Measurements from ENCODE around the gene ZFP1. TPM values are rescaled to one million over a fixed set of nuclear protein-coding genes. Genes with fewer than 3 reads are reported as not detected.
"Not testable (repeated sequence)": the region's sequence is repeated elsewhere in the genome, so short reads cannot be mapped to it uniquely, and the experiment has no call there.

The ZFP1 gene
- total RNA-seq, 4 donors from 2014 or later = 9.8 to 18.4 (median 15.4) TPM

DNA sequence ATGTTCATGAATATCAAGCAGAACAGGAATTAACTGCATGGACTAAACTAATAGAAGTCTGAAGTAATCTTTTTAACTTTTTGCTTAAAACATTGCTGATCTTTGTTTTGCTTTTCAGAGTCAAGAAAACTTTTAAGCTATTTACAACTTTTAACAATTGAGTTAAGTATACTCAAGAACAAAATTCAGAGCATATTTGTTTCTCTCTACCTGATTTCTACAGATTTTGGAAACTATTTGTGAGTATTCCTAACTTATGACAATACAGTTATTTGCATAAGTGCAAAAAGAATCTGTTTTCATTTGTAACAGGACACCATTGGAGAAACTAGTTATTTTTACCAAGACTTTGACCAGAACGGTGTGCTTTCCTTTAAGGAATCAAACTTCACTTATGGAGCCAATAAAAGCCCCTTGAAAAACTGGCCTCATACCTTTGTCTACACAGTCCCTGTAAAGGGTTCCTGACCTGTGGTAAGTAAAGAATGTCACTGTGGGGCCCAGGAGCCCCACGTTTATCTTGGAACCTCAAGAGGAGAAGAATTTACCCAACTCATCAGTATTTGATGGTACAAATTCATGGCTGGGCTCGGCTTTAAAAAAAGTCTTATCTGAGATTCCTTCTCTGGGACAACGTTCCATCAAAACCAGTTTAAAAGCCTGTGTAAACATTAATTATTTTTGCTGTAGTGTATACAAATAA lies 20.5 kb upstream of the ZFP1 start:
- Histone ChIP-seq H3K36me3 (no peaks in the 10 kb centered on the region), H3K27ac (no peak overlapping the region), H3K27me3 (no peaks in the 10 kb centered on the region), H3K9me3 (peaks cover 0 to 9% (median 0%) of the 10 kb centered on the region in 3 donors), H3K4me1 (no peaks in the 10 kb centered on the region), H3K4me3 (no peak overlapping the region)
- TF ChIP-seq POLR2A (IDR thresholded peaks at IDR 0.05) = no peak
- no peak for TF ChIP-seq EP300 (IDR thresholded peaks at IDR 0.05)
- no peak for TF ChIP-seq POLR2AphosphoS5 (IDR thresholded peaks at IDR 0.05)
- TF ChIP-seq, protein P1, sequence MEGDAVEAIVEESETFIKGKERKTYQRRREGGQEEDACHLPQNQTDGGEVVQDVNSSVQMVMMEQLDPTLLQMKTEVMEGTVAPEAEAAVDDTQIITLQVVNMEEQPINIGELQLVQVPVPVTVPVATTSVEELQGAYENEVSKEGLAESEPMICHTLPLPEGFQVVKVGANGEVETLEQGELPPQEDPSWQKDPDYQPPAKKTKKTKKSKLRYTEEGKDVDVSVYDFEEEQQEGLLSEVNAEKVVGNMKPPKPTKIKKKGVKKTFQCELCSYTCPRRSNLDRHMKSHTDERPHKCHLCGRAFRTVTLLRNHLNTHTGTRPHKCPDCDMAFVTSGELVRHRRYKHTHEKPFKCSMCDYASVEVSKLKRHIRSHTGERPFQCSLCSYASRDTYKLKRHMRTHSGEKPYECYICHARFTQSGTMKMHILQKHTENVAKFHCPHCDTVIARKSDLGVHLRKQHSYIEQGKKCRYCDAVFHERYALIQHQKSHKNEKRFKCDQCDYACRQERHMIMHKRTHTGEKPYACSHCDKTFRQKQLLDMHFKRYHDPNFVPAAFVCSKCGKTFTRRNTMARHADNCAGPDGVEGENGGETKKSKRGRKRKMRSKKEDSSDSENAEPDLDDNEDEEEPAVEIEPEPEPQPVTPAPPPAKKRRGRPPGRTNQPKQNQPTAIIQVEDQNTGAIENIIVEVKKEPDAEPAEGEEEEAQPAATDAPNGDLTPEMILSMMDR (IDR thresholded peaks at IDR 0.05) = no peak
- WGBS, 2 donors (ENCODE audit: low coverage in 1 of 2) = 61 to 69% methylated on average over 4 of the region's 4 CpGs
- ATAC-seq = no peak

DNA sequence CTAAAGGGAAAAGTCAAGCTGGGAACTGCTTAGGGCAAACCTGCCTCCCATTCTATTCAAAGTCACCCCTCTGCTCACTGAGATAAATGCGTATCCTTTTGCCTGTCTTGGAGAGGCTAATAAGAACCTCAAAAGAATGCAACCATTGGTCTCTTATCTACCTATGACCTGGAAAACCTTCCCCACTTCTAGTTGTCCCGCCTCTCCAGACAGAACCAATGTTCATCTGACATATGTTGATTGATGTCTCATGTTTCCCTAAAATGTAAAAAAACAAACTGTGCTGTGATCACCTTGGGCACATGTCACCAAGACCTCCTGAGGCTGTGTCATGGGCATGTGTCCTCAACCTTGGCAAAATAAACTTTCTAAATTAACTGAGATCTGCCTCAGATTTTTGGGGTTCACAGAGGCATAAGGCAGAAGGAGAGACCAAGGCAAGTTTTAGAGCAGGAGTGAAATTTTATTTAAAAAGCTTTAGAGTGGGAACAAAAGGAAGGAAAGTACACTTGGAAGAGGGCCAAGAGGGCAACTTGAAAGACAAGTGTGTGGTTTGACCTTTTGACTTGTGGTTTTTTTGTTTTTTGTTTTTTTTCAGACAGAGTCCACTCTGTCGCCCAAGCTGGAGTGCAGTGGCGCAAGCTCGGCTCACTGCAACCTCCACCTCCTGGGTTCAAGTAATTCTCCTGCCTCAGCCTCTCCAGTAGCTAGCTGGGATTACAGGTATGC lies 18.7 kb upstream of the ZFP1 start:
- not testable (repeated sequence) for H3K4me3 ChIP-seq, H3K27me3 ChIP-seq, H3K36me3 ChIP-seq, H3K27ac ChIP-seq, ATAC-seq, H3K4me1 ChIP-seq, H3K9me3 ChIP-seq
- 76 to 88% methylated on average over 5 of the region's 5 CpGs for WGBS, 2 donors (ENCODE audit: low coverage in 1 of 2)

DNA sequence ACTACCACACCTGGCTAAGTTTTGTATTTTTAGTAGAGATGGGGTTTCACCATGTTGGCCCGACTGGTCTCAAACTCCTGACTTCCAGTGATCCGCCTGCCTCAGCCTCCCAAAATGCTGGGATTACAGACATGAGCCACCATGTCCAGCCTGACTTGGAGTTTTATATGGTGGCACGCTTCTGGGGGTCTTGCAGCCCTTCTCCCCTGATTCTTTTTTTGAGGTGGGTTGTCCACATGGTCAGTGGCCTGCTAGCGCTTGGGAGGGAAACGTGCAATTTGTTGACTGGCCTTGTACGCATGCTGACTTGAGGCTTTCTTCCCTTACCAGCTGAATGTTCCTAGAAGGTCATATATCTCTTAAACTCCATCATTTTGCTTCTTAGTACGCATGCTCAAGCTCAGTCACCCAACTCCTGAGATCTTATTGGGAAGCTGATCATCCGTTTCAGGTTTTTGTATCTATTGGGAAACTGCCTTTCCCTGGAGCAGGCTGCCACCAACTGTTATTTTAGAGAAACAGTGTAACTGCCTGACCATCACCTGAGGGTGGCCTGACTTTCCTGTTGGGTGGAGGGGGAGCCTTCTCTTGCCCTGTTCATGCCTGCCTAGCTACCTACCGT lies 18.1 kb upstream of the ZFP1 start:
- TF ChIP-seq POLR2AphosphoS5 (IDR thresholded peaks at IDR 0.05) (no peak), POLR2A (IDR thresholded peaks at IDR 0.05) (no peak), EP300 (IDR thresholded peaks at IDR 0.05) (no peak)
- TF ChIP-seq, protein P1 (IDR thresholded peaks at IDR 0.05) = no peak
- 75 to 76% methylated on average over 6 to 9 of the region's 9 CpGs for whole genome bisulfite sequencing, 2 donors (ENCODE audit: low coverage in 1 of 2)
- no peak for ATAC-seq

DNA sequence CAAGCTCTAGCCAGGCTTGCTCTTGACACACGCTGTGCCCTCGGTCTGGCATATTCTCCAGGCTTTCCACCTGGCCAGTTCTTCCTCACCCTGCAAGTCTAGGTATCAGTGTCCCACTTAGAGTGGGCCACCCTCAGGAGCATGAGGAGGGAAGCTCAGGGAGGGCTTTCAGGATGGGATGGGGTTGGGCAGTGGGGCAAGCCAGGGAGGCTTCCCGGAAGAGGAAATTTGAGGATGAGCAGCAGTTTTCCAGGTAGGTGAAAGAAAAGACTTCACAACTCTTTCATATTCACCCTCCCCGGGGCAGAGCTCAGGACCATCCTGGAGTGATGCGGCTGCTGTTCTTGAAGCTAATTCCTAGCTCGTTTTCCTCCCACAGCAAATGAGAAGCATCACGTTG lies 17.2 kb upstream of the ZFP1 start:
- Histone ChIP-seq H3K27ac (no peak overlapping the region), H3K9me3 (peaks cover 0 to 9% (median 0%) of the 10 kb centered on the region in 3 donors), H3K27me3 (no peaks in the 10 kb centered on the region), H3K4me1 (no peaks in the 10 kb centered on the region), H3K4me3 (no peak overlapping the region), H3K36me3 (no peaks in the 10 kb centered on the region)
- ATAC-seq = no peak
- TF ChIP-seq POLR2A (IDR thresholded peaks at IDR 0.05) (no peak), POLR2AphosphoS5 (IDR thresholded peaks at IDR 0.05) (no peak), EP300 (IDR thresholded peaks at IDR 0.05) (no peak)
- TF ChIP-seq, protein P1 (IDR thresholded peaks at IDR 0.05) = no peak
- WGBS, 2 donors (ENCODE audit: low coverage in 1 of 2) = 68 to 71% methylated on average over 6 of the region's 7 CpGs

More for the DNA sequence above, 18.1 kb upstream of the ZFP1 start:
- H3K36me3 ChIP-seq = no peaks in the 10 kb centered on the region
- no peak overlapping the region for H3K4me3 ChIP-seq
- H3K27me3 ChIP-seq = no peaks in the 10 kb centered on the region
- H3K27ac ChIP-seq = no peak overlapping the region
- no peaks in the 10 kb centered on the region for H3K4me1 ChIP-seq
- H3K9me3 ChIP-seq = peaks cover 0 to 9% (median 0%) of the 10 kb centered on the region in 3 donors

DNA sequence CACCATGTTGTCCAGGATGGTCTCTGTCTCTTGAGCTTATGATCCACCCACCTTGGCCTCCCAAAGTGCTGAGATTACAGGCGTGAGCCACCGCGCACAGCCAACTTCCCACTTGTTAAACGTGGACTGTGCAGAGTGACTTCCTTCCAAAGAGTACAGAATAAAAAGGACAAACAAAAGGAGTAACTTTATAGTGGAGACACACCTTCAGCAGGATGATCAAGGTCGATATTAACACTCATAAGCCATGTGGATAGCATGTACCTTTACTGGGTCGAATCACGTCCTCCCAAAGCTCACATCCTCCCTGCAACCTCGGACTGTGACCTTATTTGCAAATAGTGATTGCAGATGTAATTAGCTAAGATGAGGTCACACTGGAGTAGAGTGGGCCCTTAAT lies 10.1 kb upstream of the ZFP1 start:
- TF ChIP-seq POLR2AphosphoS5 (IDR thresholded peaks at IDR 0.05) (no peak), EP300 (IDR thresholded peaks at IDR 0.05) (no peak), POLR2A (IDR thresholded peaks at IDR 0.05) (no peak)
- TF ChIP-seq, protein P1 (IDR thresholded peaks at IDR 0.05) = no peak
- H3K9me3 ChIP-seq = no peaks in the 10 kb centered on the region
- H3K4me3 ChIP-seq = no peak overlapping the region
- no peaks in the 10 kb centered on the region for H3K4me1 ChIP-seq
- ATAC-seq = no peak
- no peaks in the 10 kb centered on the region for H3K36me3 ChIP-seq
- WGBS, 2 donors (ENCODE audit: low coverage in 1 of 2) = 64 to 74% methylated on average over 4 of the region's 8 CpGs
- no peak overlapping the region for H3K27ac ChIP-seq
- no peaks in the 10 kb centered on the region for H3K27me3 ChIP-seq
